OCI-LY7 (cell line): Measurements from ENCODE around the gene HSF2BP.

Experiments
- EZH2phosphoT487 ChIP-seq: fragments of 200-600 bp; sonication (generic); IDR thresholded peaks from 2 replicates; pipeline ENCODE4 v1.6.1; 2018; ENCODE audit warnings: low read depth, borderline replicate concordance, mild to moderate bottlenecking, mixed run types, antibody characterized with exemption, low read length, moderate library complexity, mixed read lengths
- TF ChIP-seq, protein P1 (sequence below): fragments of 200-600 bp; sonication (generic); conservative IDR thresholded peaks from 2 replicates; pipeline ENCODE4 v1.5.1; 2014; ENCODE audit warnings: mild to moderate bottlenecking, antibody characterized with exemption, low read length, moderate library complexity, mixed read lengths

DNA sequence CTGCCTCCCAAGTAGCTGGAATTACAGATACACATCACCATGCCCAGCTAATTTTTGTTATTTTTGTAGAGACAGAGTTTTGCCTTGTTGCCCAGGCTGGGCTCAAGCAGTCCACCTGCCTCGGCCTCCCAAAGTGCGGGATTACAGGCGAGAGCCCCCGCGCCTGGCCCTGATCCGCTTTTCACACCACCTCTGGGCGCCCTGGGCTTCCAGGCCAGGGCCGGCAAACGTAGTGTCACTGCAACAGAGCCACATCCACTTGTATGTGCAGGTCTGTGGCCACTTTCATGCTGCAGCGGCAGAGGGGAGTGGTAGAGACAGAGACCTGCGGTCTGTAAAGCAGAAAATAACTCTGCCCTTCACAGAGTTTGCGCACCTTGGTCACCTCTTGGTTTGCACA, 29.6 kb upstream of the HSF2BP start:
- TF ChIP-seq, protein P1, sequence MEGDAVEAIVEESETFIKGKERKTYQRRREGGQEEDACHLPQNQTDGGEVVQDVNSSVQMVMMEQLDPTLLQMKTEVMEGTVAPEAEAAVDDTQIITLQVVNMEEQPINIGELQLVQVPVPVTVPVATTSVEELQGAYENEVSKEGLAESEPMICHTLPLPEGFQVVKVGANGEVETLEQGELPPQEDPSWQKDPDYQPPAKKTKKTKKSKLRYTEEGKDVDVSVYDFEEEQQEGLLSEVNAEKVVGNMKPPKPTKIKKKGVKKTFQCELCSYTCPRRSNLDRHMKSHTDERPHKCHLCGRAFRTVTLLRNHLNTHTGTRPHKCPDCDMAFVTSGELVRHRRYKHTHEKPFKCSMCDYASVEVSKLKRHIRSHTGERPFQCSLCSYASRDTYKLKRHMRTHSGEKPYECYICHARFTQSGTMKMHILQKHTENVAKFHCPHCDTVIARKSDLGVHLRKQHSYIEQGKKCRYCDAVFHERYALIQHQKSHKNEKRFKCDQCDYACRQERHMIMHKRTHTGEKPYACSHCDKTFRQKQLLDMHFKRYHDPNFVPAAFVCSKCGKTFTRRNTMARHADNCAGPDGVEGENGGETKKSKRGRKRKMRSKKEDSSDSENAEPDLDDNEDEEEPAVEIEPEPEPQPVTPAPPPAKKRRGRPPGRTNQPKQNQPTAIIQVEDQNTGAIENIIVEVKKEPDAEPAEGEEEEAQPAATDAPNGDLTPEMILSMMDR = no peak
- TF ChIP-seq EZH2phosphoT487 = no peak
